ENCODE results near the gene TACC3.

Gene TACC3

GRCh38 chr4:1725521-1725920 lies 4.2 kb downstream of the TACC3 start:
- no peak for DNase-seq

GRCh38 chr4:1726146-1726934 lies 5.0 kb downstream of the TACC3 start:
- peak; percentile 92 to 95 for DNase-seq

GRCh38 chr4:1727117-1728031 lies 6.1 kb downstream of the TACC3 start:
- DNase-seq: no peak

- DNase-seq: no peak
Measured at GRCh38 chr4:1728061-1728980, 7.0 kb downstream of the TACC3 start.

- no peak for DNase-seq
Measured at GRCh38 chr4:1730532-1731135, 9.3 kb downstream of the TACC3 start.

GRCh38 chr4:1731180-1731579 lies 9.9 kb downstream of the TACC3 start:
- no peak for DNase-seq

GRCh38 chr4:1732911-1733310 lies 11.6 kb downstream of the TACC3 start:
- no peak for DNase-seq

- no peak for DNase-seq
Measured at GRCh38 chr4:1735215-1735614, 13.9 kb downstream of the TACC3 start.

GRCh38 chr4:1736812-1737211 lies 15.5 kb downstream of the TACC3 start:
- DNase-seq: no peak

GRCh38 chr4:1737666-1738065 lies 16.3 kb downstream of the TACC3 start:
- no peak for DNase-seq

GRCh38 chr4:1738410-1738809 lies 17.1 kb downstream of the TACC3 start:
- no peak for DNase-seq

GRCh38 chr4:1739358-1739757 lies 18.0 kb downstream of the TACC3 start:
- no peak for DNase-seq

- no peak for DNase-seq
Measured at GRCh38 chr4:1740021-1740545, 18.8 kb downstream of the TACC3 start.

GRCh38 chr4:1741208-1741607 lies 19.9 kb downstream of the TACC3 start:
- DNase-seq: no peak

- DNase-seq: no peak
Measured at GRCh38 chr4:1743551-1743950, 22.2 kb downstream of the TACC3 start.

GRCh38 chr4:1743975-1744374 lies 22.7 kb downstream of the TACC3 start:
- no peak for DNase-seq

GRCh38 chr4:1744552-1744951 lies 23.2 kb downstream of the TACC3 start:
- no peak for DNase-seq

- DNase-seq: no peak
Measured at GRCh38 chr4:1745165-1745564, 23.8 kb downstream of the TACC3 start.

GRCh38 chr4:1745697-1746096 lies 24.4 kb downstream of the TACC3 start:
- no peak for DNase-seq

- DNase-seq: peak; percentile 88 to 89
Measured at GRCh38 chr4:1746265-1746691, 25.0 kb downstream of the TACC3 start.

GRCh38 chr4:1746919-1747602 lies 25.7 kb downstream of the TACC3 start:
- no peak for DNase-seq

GRCh38 chr4:1747603-1747967 lies 26.3 kb downstream of the TACC3 start:
- no peak for DNase-seq

Measured in stimulated activated CD4-positive, alpha-beta T cell treated with anti-CD3 and anti-CD28 coated beads, Interleukin-2, amount 100 ng/mL, for 24 hours (primary cell).